NCI-H748 treated with DMSO at 0.1 percent for 48 hours (cell line): ENCODE results near the gene GAA.

ENCODE experiments used
- DNase-seq: peaks from one replicate; lab custom pipeline; 2025; lab: John Stamatoyannopoulos, UW

The GAA gene

DNA sequence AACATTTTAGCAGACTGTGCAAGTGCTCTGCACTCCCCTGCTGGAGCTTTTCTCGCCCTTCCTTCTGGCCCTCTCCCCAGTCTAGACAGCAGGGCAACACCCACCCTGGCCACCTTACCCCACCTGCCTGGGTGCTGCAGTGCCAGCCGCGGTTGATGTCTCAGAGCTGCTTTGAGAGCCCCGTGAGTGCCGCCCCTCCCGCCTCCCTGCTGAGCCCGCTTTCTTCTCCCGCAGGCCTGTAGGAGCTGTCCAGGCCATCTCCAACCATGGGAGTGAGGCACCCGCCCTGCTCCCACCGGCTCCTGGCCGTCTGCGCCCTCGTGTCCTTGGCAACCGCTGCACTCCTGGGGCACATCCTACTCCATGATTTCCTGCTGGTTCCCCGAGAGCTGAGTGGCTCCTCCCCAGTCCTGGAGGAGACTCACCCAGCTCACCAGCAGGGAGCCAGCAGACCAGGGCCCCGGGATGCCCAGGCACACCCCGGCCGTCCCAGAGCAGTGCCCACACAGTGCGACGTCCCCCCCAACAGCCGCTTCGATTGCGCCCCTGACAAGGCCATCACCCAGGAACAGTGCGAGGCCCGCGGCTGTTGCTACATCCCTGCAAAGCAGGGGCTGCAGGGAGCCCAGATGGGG is 3.1 kb downstream of the GAA start:
- no peak for DNase-seq

DNA sequence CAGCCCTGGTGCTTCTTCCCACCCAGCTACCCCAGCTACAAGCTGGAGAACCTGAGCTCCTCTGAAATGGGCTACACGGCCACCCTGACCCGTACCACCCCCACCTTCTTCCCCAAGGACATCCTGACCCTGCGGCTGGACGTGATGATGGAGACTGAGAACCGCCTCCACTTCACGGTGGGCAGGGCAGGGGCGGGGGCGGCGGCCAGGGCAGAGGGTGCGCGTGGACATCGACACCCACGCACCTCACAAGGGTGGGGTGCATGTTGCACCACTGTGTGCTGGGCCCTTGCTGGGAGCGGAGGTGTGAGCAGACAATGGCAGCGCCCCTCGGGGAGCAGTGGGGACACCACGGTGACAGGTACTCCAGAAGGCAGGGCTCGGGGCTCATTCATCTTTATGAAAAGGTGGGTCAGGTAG is 3.6 kb downstream of the GAA start:
- DNase-seq = no peak

DNA sequence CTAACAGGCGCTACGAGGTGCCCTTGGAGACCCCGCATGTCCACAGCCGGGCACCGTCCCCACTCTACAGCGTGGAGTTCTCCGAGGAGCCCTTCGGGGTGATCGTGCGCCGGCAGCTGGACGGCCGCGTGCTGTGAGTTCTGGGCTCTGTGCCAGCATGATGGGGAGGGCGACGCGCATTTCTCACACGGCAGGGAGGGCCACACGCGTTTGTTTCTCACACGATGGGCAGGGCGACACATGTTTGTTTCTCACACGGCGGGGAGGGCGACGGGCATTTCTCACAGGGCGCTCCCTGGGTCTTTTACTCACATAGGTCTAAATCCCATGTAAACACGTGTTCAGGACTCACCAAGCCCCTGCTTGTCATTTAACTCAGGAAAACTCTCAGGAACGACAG is 4.4 kb downstream of the GAA start:
- DNase-seq = no peak

DNA sequence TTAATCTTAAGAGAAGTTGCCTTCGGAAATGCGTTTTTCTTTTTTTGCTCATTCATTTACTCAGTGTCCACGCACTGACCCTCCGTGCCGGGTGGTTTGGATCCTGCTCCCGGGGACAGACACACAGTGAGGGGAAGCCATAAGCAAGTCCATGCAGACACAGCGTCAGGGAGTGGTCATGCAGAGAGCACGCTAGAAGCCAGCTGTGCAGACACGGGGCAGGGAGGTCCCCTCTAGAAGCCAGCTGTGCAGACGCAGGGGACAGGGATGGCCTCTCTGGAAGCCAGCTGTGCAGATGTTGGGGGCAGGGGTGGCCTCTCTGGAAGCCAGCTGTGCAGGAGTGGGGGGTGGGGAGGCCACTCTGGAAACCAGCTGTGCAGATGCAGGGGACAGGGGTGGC is 4.8 kb downstream of the GAA start:
- no peak for DNase-seq

DNA sequence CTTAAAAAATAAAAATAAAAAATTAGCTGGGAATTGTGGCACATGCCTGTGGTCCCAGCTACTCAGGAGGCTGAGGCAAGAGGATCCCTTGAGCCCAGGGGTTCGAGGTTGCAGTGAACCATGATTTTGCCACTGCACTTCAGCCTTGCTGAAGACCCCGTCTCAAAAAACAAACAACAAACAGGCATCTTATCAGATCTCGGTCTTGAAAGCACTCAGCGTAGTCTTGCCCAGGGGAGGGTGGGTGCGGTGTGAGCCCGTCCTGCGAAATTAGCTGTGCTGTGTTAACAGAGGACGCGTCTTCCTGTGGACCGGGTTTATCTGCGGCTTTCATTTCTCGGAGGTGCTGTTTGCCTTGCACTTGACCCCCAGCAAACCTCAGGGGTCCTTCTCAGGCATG is 5.4 kb downstream of the GAA start:
- no peak for DNase-seq

DNA sequence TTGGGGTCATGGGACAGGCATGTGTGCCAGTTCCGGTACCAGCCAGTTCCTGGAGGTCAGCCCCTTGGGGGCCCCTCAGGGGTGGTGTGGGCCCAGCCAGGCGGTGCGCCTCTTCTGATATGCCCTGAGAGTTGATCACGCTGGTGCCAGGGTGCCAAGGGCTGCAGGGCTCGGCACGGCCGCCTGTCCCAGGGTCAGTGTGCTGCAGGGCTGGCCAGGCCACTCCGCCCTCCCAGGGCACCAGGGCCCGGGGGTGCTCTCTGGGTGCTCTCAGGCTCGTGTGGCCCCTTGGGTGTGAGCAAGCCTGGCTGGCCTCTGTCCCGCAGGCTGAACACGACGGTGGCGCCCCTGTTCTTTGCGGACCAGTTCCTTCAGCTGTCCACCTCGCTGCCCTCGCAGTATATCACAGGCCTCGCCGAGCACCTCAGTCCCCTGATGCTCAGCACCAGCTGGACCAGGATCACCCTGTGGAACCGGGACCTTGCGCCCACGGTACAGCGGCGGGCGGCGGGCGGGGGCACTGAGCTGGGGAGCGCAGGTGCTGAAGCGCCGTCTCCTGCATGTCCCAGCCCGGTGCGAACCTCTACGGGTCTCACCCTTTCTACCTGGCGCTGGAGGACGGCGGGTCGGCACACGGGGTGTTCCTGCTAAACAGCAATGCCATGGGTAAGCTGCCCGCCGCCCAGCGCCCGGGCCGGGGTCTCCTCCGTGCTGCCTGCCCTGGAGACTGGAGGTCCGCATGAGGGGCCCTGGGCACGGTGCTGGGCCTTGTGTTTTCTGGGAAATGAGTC is 6.0 kb downstream of the GAA start:
- no peak for DNase-seq

DNA sequence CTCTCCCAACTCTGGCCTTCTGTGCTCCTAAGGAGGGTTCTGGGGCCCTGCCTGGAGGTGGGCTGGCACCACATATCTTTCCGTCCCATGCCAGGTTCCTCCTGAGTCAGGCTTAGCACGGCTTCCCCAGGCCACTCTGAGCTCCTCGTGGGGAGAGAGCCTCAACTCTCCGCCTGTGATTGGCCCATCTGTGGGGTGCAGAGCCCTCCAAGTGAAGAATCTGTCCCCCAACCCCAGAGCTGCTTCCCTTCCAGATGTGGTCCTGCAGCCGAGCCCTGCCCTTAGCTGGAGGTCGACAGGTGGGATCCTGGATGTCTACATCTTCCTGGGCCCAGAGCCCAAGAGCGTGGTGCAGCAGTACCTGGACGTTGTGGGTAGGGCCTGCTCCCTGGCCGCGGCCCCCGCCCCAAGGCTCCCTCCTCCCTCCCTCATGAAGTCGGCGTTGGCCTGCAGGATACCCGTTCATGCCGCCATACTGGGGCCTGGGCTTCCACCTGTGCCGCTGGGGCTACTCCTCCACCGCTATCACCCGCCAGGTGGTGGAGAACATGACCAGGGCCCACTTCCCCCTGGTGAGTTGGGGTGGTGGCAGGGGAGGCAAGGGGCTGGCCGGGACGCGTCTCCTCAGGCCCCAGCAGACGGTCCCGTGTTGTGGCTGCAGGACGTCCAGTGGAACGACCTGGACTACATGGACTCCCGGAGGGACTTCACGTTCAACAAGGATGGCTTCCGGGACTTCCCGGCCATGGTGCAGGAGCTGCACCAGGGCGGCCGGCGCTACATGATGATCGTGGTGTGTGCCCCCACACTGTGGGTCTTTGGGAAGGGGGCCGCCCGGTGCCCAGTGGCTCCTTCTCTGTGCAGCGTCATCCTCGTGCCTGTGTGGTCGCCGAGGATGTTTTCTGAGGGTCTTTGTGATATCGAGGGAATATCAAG is 6.9 kb downstream of the GAA start:
- no peak for DNase-seq

DNA sequence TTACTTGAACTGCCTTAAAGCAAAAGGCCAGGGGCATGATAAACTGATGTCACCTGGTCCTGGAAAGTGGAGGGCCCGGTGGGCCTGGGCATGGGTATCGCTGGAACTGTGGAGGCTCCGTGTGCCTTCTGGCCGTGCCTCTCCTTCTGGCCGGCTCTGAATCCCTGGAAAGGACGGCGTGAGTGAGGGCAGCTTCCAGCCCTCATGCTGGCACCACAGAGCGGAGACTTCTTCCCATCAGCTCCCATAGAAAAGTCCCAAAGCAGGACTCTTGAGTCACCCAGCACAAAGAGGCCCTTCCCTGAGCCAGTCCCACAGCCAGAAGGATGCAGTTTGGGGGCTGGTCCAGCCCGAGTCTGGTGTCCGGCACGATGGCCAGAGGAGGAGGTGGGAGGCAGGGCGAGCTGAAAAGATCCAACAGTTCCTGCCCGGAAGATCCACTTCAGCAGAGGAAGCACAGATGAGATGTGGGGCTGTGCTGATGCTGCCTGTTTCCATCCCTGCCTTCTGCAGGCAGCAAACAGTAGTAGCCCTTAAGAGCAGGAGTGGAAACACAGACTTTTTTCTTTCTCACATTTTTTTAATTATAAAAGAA is 7.8 kb downstream of the GAA start:
- DNase-seq = no peak

DNA sequence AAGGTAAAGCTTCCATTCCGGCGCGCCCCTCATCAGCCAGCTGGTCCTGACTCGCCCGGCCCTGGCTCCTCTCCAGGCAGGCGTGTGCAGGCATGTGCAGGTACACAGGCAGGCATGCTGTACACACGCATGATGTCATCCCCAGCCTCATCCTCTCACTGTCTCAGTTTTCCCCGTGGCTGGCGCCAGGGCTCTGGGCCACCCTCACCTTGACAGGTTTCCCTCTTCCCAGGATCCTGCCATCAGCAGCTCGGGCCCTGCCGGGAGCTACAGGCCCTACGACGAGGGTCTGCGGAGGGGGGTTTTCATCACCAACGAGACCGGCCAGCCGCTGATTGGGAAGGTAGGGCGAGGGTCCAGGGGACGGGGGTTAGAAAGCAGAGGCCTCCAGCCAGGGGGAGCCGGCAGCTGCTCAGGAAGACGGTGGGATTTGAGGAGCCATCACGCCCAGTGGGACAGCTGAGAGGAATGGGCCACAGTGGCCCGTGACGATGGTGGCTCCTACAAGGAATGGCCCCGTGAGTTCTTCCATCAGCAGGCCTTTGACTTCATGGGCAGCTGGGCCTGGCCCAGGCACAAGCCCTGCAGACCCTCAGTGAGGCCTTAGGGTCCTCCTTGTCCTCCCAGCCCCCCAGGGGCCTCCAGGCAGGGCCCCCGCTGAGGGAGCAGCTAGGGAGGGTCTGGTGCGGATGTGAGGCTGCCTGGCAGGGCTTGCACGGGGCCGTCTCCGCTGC is 8.5 kb downstream of the GAA start:
- DNase-seq = no peak

DNA sequence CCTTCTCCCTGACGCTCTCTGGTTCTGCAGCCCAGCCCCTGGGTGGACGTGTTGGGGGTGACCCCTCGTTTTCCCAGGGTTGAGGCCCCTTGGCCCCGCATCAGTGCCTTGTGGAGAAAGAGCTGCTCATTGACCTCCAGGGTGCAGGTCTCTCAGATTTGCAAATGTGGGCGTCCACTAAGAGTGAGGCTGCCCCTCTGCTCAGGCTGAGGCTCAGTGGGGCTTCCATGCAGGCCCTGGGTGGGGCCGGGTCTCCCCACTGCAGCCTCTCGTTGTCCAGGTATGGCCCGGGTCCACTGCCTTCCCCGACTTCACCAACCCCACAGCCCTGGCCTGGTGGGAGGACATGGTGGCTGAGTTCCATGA is 9.0 kb downstream of the GAA start:
- DNase-seq = no peak

DNA sequence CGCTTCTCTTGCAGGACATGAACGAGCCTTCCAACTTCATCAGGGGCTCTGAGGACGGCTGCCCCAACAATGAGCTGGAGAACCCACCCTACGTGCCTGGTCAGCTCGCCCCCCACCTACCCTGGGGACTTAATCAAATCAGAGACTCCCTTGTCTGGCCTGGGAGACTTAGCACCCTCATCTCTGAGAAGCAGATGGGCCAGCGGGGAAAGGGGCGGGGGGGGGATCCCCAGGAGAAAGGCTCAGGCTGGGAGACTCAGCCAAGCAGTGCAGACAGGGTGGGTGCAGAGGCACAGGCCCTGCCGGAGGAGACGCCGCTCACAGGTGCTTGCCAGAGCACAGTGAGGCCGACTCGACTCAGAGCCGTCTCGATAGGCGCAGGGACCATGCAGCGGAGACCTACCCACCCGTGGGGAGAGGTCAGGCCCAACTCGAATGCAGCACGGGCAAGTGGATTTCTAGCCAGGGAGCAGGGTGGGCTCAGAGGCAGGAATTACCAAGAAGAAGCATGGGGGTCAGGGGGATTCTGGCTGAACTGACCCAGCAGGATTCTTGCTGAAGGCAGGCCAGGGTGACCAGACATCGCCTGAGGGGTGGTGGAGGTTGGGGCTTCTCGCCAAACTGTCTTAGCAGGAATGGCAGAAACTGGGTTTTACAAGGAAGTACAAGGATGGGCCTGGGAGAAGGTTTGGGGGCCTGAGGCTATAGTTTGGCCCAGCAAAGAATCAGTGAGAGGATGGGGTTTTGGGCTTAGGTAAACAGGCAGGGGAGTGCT is 9.7 kb downstream of the GAA start:
- DNase-seq = no peak

DNA sequence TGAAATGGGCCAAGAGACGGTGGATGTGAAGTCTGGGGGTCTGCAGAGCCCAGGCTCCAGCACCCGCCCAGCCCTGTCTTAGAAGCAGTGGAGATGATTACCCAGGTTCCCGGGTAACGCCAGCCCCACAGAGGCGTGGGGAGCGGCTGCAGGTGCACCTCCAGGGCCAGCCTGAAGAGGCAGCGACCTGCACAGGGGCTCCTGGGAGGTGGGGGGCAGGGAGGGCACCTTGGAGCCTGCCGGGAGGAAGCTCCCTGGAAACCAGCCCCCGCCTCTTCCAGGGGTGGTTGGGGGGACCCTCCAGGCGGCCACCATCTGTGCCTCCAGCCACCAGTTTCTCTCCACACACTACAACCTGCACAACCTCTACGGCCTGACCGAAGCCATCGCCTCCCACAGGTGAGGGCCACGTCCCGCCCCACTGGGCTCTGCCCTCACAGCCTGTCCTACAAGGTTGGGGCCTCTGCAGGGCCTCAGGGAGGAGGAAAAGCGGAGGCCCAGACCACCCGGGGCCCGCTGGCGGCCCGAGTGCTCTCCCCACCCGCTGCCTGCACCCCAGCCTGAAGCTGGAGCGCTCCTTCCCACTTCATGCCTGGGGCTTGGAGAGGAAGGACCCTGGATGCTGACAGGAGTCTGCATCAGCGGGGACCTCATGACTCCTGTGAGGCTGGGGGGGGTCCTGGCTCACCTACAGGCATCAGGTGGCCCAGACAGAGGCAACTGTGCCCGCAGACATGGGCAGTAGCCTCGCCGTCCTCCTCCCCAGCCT is 10.5 kb downstream of the GAA start:
- DNase-seq = no peak

DNA sequence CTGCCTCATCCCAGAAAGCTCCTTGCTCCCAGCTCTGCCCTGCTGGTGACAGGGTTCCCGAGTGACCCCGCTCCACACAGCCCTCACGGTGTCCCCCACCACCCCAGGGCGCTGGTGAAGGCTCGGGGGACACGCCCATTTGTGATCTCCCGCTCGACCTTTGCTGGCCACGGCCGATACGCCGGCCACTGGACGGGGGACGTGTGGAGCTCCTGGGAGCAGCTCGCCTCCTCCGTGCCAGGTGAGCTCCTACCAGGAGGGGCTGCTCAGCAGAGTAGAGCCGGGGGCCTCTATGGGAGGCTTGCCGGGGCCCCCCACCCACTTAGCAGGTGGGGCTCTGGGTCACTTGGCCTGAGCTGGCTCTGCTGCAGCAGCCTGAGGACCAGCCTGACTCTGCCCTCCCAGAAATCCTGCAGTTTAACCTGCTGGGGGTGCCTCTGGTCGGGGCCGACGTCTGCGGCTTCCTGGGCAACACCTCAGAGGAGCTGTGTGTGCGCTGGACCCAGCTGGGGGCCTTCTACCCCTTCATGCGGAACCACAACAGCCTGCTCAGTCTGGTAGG is 11.2 kb downstream of the GAA start:
- no peak for DNase-seq

DNA sequence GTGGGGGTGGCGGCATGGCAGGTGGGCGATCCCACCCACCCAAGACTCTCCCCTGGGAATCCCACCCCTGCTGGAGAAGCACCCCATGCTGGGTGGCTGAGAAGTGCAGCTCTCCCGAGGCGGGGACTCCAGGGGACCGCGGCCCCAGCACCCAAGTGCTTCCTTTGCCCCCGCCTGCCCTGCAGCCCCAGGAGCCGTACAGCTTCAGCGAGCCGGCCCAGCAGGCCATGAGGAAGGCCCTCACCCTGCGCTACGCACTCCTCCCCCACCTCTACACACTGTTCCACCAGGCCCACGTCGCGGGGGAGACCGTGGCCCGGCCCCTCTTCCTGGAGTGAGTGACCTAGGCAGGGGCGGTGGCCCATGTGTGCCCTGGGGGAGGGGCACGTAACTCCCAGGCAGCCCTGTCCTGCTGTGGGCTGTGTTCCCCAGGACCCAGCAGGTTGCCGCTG is 11.7 kb downstream of the GAA start:
- DNase-seq = no peak

DNA sequence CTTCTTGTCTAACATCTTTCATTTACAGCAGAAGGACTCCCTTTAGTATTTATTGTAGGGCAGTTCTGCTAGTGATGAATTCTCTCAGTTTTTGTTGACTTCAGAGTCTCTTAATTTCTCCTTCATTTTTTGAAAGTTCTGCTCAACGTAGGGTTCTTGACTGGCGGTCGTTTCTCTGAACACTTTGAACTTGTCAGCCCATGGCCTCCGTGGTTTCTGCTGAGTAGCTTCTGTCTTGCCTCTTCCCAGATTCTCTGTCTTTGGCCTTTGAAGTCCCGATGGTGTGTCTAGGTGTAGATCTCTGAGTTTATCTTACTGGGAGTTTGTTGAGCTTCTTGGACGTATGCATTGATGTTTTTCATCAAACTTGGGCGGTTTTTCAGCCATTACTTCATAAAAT is 13.4 kb downstream of the GAA start:
- DNase-seq = no peak

DNA sequence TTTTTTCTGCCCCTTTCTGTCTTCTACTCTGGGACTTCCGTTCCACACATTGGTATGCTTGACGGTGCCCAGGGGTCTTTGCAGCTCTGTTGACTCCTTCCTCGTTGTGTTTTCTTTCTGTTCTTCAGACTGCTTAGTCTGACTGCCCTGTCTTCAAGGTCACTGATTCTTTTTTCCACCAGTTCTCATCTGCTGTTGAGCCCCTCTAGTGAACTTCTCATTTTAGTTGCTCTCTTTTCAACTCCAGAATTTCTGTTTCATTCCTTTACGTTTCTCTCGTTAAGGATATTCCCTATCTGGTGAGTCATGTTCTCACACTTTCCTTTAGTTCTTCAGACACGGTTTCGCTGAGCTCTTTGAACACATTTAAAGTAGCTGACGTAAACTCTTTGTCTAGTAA is 13.8 kb downstream of the GAA start:
- no peak for DNase-seq

DNA sequence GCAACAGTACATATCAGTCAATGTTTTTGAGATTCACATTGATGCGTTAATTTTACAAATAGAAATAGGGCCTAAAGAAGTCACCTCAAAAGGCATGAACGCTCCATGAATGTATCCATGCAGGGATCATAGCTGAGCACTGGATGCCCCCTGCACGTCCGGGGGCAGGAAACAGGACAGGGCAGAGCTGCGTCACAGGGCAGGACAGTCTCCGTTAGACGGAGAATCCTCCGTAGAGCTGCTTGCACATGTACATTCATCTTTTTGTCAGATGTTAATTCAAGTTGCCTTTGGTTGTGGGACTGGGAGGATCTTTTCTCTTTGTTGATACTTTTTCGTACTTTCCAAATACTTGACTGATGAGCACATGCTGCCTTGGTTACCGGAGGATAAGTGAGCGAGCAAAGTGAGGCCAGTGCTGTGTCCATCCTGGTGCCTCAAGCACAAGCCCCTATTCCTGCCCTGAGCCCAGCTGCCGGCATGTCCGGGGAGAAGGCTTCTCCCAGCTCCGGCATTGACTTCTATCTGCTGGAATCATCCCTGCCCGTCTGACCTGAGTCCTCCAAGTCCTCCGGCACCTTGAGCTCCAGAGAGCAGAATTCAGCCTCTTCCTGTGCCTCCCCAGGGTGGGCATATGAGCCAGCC is 15.0 kb downstream of the GAA start:
- no peak for DNase-seq

DNA sequence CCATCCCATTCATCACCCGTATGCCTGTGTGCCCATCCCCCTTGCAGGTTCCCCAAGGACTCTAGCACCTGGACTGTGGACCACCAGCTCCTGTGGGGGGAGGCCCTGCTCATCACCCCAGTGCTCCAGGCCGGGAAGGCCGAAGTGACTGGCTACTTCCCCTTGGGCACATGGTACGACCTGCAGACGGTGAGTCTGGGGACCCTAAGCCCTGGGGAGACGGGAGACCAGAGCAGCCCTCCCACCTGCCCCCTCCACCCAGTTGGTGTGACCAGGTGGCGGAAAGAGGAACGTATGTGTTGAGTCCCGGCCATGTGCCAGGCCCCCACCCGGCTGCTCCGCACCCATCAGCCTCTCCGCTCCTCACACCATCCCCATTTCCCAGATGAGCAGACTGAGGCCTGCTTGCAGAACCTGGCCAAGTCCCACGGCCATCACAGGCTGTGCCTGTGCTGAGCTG is 15.6 kb downstream of the GAA start:
- DNase-seq = no peak
